Measurements from ENCODE around the gene SPATA16. TPM values are rescaled to one million over a fixed set of nuclear protein-coding genes. Genes with fewer than 3 reads are reported as not detected.

The SPATA16 gene
- total RNA-seq, 4 donors from 2014 or later: not detected

- no peak overlapping the region for H3K4me3 ChIP-seq (replicated peaks in 1 of 3)
- no peaks in the 10 kb centered on the region for H3K36me3 ChIP-seq
- intact Hi-C loops (cut with DNase I): no loop called here
- H3K27ac ChIP-seq: no peak overlapping the region
- no peak for DNase-seq
- TF ChIP-seq POLR2A (IDR thresholded peaks at IDR 0.05) (no peak), CTCF (IDR thresholded peaks at IDR 0.05) (no peak)
- no peaks in the 10 kb centered on the region for H3K4me1 ChIP-seq
- no peaks in the 10 kb centered on the region for H3K9me3 ChIP-seq
- no peaks in the 10 kb centered on the region for H3K27me3 ChIP-seq
Measured at GRCh38 chr3:173001622-173002021, 139.4 kb downstream of the SPATA16 start.

GRCh38 chr3:173000553-173000952, 140.5 kb downstream of the SPATA16 start:
- Histone ChIP-seq H3K36me3 (no peaks in the 10 kb centered on the region), H3K4me3 (replicated peaks in 1 of 3) (no peak overlapping the region), H3K27ac (no peak overlapping the region), H3K4me1 (no peaks in the 10 kb centered on the region), H3K9me3 (no peaks in the 10 kb centered on the region), H3K27me3 (no peaks in the 10 kb centered on the region)
- no peak for DNase-seq
- intact Hi-C loops (cut with DNase I): no loop called here
- TF ChIP-seq POLR2A (IDR thresholded peaks at IDR 0.05) (no peak), CTCF (IDR thresholded peaks at IDR 0.05) (no peak)

- TF ChIP-seq POLR2A (IDR thresholded peaks at IDR 0.05) (no peak), CTCF (IDR thresholded peaks at IDR 0.05) (no peak)
- intact Hi-C loops (cut with DNase I): no loop called here
- H3K27me3 ChIP-seq: no peaks in the 10 kb centered on the region
- H3K4me3 ChIP-seq (replicated peaks in 1 of 3): no peak overlapping the region
- no peaks in the 10 kb centered on the region for H3K36me3 ChIP-seq
- no peaks in the 10 kb centered on the region for H3K9me3 ChIP-seq
- no peaks in the 10 kb centered on the region for H3K4me1 ChIP-seq
- DNase-seq: no peak
- H3K27ac ChIP-seq: no peak overlapping the region
- 86 to 90% methylated on average over 2 of the region's 2 CpGs for WGBS, 2 donors
Measured at GRCh38 chr3:172993412-172993811, 147.6 kb downstream of the SPATA16 start.

GRCh38 chr3:172991424-172991996, 149.5 kb downstream of the SPATA16 start:
- Histone ChIP-seq H3K36me3 (no peaks in the 10 kb centered on the region), H3K27ac (no peak overlapping the region), H3K4me3 (replicated peaks in 1 of 3) (no peak overlapping the region), H3K27me3 (no peaks in the 10 kb centered on the region), H3K9me3 (no peaks in the 10 kb centered on the region), H3K4me1 (no peaks in the 10 kb centered on the region)
- DNase-seq: no peak
- TF ChIP-seq CTCF (IDR thresholded peaks at IDR 0.05): no peak
- no peak for TF ChIP-seq POLR2A (IDR thresholded peaks at IDR 0.05)
- WGBS, 2 donors: 77 to 80% methylated on average over 3 of the region's 3 CpGs
- intact Hi-C loops (cut with DNase I): no loop called here

GRCh38 chr3:172989373-172989772, 151.7 kb downstream of the SPATA16 start:
- H3K27me3 ChIP-seq: no peaks in the 10 kb centered on the region
- DNase-seq: no peak
- H3K27ac ChIP-seq: no peak overlapping the region
- no peaks in the 10 kb centered on the region for H3K9me3 ChIP-seq
- intact Hi-C loops (cut with DNase I): no loop called here
- no peak for TF ChIP-seq CTCF (IDR thresholded peaks at IDR 0.05)
- no peak for TF ChIP-seq POLR2A (IDR thresholded peaks at IDR 0.05)
- H3K36me3 ChIP-seq: no peaks in the 10 kb centered on the region
- 93 to 95% methylated on average over 3 of the region's 3 CpGs for WGBS, 2 donors
- no peaks in the 10 kb centered on the region for H3K4me1 ChIP-seq
- no peak overlapping the region for H3K4me3 ChIP-seq (replicated peaks in 1 of 3)

Measured in thyroid gland (tissue), 4 donors.